Glomerular endothelial cell (primary cell): ENCODE results near the gene KRT76. TPM values are rescaled to one million over a fixed set of nuclear protein-coding genes. Genes with fewer than 3 reads are reported as not detected.

Source experiments
- DNase-seq: peaks from one replicate; pipeline ENCODE4 v3.0.0-alpha.2; 2011; ENCODE audit warnings: low read depth, low spot score; ENCODE audit errors: extremely low read depth
- total RNA-seq: library from RNA; depleted of rRNA; stranded (reverse); fragments of >200 nt; gene quantifications from 2 replicates; pipeline ENCODE4 v1.2.3, GENCODE V29; 2015

KRT76 gene
- total RNA-seq, result not detected in 2 replicates

- DNase-seq, result no peak
These were observed at the start of gene KRT76 for GRCh38 chr12:52776913-52777395. Gene KRT76, minus strand, starts transcription at chr12:52777345. Its CDS starts 54 bp downstream, at chr12:52777291.

- DNase-seq, result no peak
These were observed 48.8 kb upstream of the KRT76 start for GRCh38 chr12:52825961-52826360.

- no peak for DNase-seq
These were observed 47.7 kb upstream of the KRT76 start for GRCh38 chr12:52824741-52825410.

- DNase-seq, result no peak
These were observed 46.8 kb upstream of the KRT76 start for GRCh38 chr12:52823761-52824450.

GRCh38 chr12:52822771-52823510 is 45.8 kb upstream of the KRT76 start:
- no peak for DNase-seq

- no peak for DNase-seq
These were observed 44.9 kb upstream of the KRT76 start for GRCh38 chr12:52821826-52822660.

GRCh38 chr12:52821071-52821730 is 44.1 kb upstream of the KRT76 start:
- no peak for DNase-seq

GRCh38 chr12:52820521-52820920 is 43.4 kb upstream of the KRT76 start:
- no peak for DNase-seq

GRCh38 chr12:52819731-52820510 is 42.8 kb upstream of the KRT76 start:
- no peak for DNase-seq

GRCh38 chr12:52818887-52819420 is 41.8 kb upstream of the KRT76 start:
- no peak for DNase-seq

GRCh38 chr12:52818388-52818787 is 41.2 kb upstream of the KRT76 start:
- no peak for DNase-seq

- no peak for DNase-seq
These were observed 40.6 kb upstream of the KRT76 start for GRCh38 chr12:52817699-52818238.

- no peak for DNase-seq
These were observed 40.0 kb upstream of the KRT76 start for GRCh38 chr12:52817003-52817698.

GRCh38 chr12:52815676-52816588 is 38.8 kb upstream of the KRT76 start:
- DNase-seq, result no peak

- DNase-seq, result no peak
These were observed 38.0 kb upstream of the KRT76 start for GRCh38 chr12:52815161-52815560.

GRCh38 chr12:52814710-52815155 is 37.6 kb upstream of the KRT76 start:
- DNase-seq, result no peak
